Colonic mucosa (tissue), 4 donors: Measurements from ENCODE around the gene CHRNG. TPM values are rescaled to one million over a fixed set of nuclear protein-coding genes. Genes with fewer than 3 reads are reported as not detected.
"Not testable (repeated sequence)": the region's sequence is repeated elsewhere in the genome, so short reads cannot be mapped to it uniquely, and the experiment has no call there.

Source experiments
- DNase-seq: peaks from one replicate; pipeline ENCODE4 v3.0.0-alpha.2; 2020
- H3K27ac ChIP-seq: fragments of 200-600 bp; one replicate; pipeline ENCODE4 v1.8.0; 2021
- H3K27me3 ChIP-seq: fragments of 200-600 bp; one replicate; pipeline ENCODE4 v1.8.0; 2021
- H3K36me3 ChIP-seq: fragments of 200-600 bp; one replicate; pipeline ENCODE4 v1.8.0; 2021
- H3K4me1 ChIP-seq: fragments of 200-600 bp; one replicate; pipeline ENCODE4 v1.8.0; 2021; ENCODE audit warnings: mild to moderate bottlenecking
- H3K4me3 ChIP-seq: fragments of 200-600 bp; one replicate; pipeline ENCODE4 v1.8.0; 2021
- H3K9ac ChIP-seq, 2 donors: one replicate each; pipeline ENCODE4 v1.7.0; 2013; ENCODE audit warnings: control low read depth in 2 of 2, low read depth in 2 of 2, low read length in 2 of 2
- H3K9me3 ChIP-seq: fragments of 200-600 bp; one replicate; pipeline ENCODE4 v1.8.0; 2021
- CTCF ChIP-seq: fragments of 200-600 bp; IDR thresholded peaks from one replicate; pipeline ENCODE4 v1.8.0; 2022; ENCODE audit warnings: antibody characterized with exemption, mild to moderate bottlenecking
- intact Hi-C: fragments of 100-400 bp; cut with DNase I; formaldehyde crosslinking; loops from one replicate; pipeline ENCODE4 v1.14.1; 2022
- total RNA-seq, 2 donors: library from RNA; stranded (reverse); fragmentation: NEBNext Ultra II Directional in 1 of 2; extraction: Animal tissue kit (Norgen Biotek cat#: 25700) in 1 of 2; gene quantifications; one replicate each; pipeline ENCODE4 v1.2.1, GENCODE V29; 2021
- donor health status: healthy.
- donor health status: DM: no; HTN: no; CAD: no.
- donor health status: DM: no; HTN: no; CAD: no.

The CHRNG gene
- total RNA-seq, 2 donors from 2014 or later: not detected

GRCh38 chr2:232529806-232530547 is 9.5 kb upstream of the CHRNG start:
- no peak overlapping the region for H3K4me3 ChIP-seq
- peaks cover 3% of the 10 kb centered on the region for H3K27me3 ChIP-seq
- DNase-seq: no peak
- H3K36me3 ChIP-seq: no peaks in the 10 kb centered on the region
- TF ChIP-seq CTCF: no peak
- no peak overlapping the region for H3K27ac ChIP-seq
- H3K9ac ChIP-seq: no peak overlapping the region
- intact Hi-C loops: no loop called here
- H3K4me1 ChIP-seq: no peaks in the 10 kb centered on the region
- H3K9me3 ChIP-seq: no peaks in the 10 kb centered on the region

GRCh38 chr2:232530626-232531260 is 8.7 kb upstream of the CHRNG start:
- Histone ChIP-seq H3K4me3 (no peak overlapping the region), H3K27ac (no peak overlapping the region), H3K36me3 (no peaks in the 10 kb centered on the region), H3K9me3 (no peaks in the 10 kb centered on the region), H3K4me1 (no peaks in the 10 kb centered on the region), H3K9ac (no peak overlapping the region), H3K27me3 (no peaks in the 10 kb centered on the region)
- no peak for TF ChIP-seq CTCF
- no peak for DNase-seq
- intact Hi-C loops: no loop called here

- no peak for DNase-seq
- Histone ChIP-seq H3K27ac (no peak overlapping the region), H3K9me3 (no peaks in the 10 kb centered on the region), H3K4me3 (no peak overlapping the region), H3K27me3 (no peaks in the 10 kb centered on the region), H3K9ac (no peak overlapping the region), H3K4me1 (no peaks in the 10 kb centered on the region), H3K36me3 (no peaks in the 10 kb centered on the region)
- intact Hi-C loops: no loop called here
- no peak for TF ChIP-seq CTCF
These were observed 7.1 kb upstream of the CHRNG start for GRCh38 chr2:232532419-232532818.

GRCh38 chr2:232532821-232533220 is 6.7 kb upstream of the CHRNG start:
- H3K4me3 ChIP-seq, H3K36me3 ChIP-seq, intact Hi-C loops, H3K9me3 ChIP-seq, H3K9ac ChIP-seq, DNase-seq, H3K27me3 ChIP-seq, H3K27ac ChIP-seq, H3K4me1 ChIP-seq: not testable (repeated sequence)

- Histone ChIP-seq H3K27ac (no peak overlapping the region), H3K36me3 (no peaks in the 10 kb centered on the region), H3K9ac (no peak overlapping the region), H3K9me3 (no peaks in the 10 kb centered on the region), H3K4me1 (no peaks in the 10 kb centered on the region), H3K27me3 (no peaks in the 10 kb centered on the region), H3K4me3 (no peak overlapping the region)
- intact Hi-C loops: no loop called here
- DNase-seq: no peak
- TF ChIP-seq CTCF: no peak
These were observed 5.4 kb upstream of the CHRNG start for GRCh38 chr2:232533944-232534710.
